Hindlimb muscle (tissue), 1 donor: ENCODE measurements around the gene JAKMIP1. TPM values are rescaled to one million over a fixed set of nuclear protein-coding genes. Genes with fewer than 3 reads are reported as not detected.

ENCODE experiments used
- DNase-seq: peaks from one replicate; pipeline ENCODE4 v3.0.0-alpha.2; 2013
- polyA plus RNA-seq: library from polyadenylated mRNA; unstranded; fragments of 120-200 nt; gene quantifications from one replicate; pipeline ENCODE4 v1.2.1, GENCODE V29; 2013; ENCODE audit not compliant: insufficient read length

Gene JAKMIP1
- polyA plus RNA-seq, 1 donor = 0.14 TPM

GRCh38 chr4:6178757-6179156, 21.6 kb downstream of the JAKMIP1 start:
- no peak for DNase-seq

GRCh38 chr4:6177587-6178197, 22.7 kb downstream of the JAKMIP1 start:
- DNase-seq = no peak

GRCh38 chr4:6175426-6175825, 24.9 kb downstream of the JAKMIP1 start:
- no peak for DNase-seq

- DNase-seq = no peak
Measured at GRCh38 chr4:6172927-6173200, 27.5 kb downstream of the JAKMIP1 start.

GRCh38 chr4:6172093-6172926, 28.0 kb downstream of the JAKMIP1 start:
- no peak for DNase-seq

- DNase-seq = no peak
Measured at GRCh38 chr4:6169239-6169638, 31.1 kb downstream of the JAKMIP1 start.

GRCh38 chr4:6165766-6166165, 34.6 kb downstream of the JAKMIP1 start:
- DNase-seq = no peak

GRCh38 chr4:6162885-6163284, 37.5 kb downstream of the JAKMIP1 start:
- no peak for DNase-seq

GRCh38 chr4:6161921-6162464, 38.4 kb downstream of the JAKMIP1 start:
- DNase-seq = no peak

- DNase-seq = no peak
Measured at GRCh38 chr4:6160536-6160935, 39.8 kb downstream of the JAKMIP1 start.

GRCh38 chr4:6157926-6158325, 42.4 kb downstream of the JAKMIP1 start:
- no peak for DNase-seq

- DNase-seq = no peak
Measured at GRCh38 chr4:6155996-6156750, 44.2 kb downstream of the JAKMIP1 start.

- DNase-seq = no peak
Measured at GRCh38 chr4:6154875-6155274, 45.5 kb downstream of the JAKMIP1 start.

GRCh38 chr4:6153874-6154273, 46.5 kb downstream of the JAKMIP1 start:
- DNase-seq = no peak

GRCh38 chr4:6152869-6153705, 47.3 kb downstream of the JAKMIP1 start:
- no peak for DNase-seq

GRCh38 chr4:6150046-6150735, 50.2 kb downstream of the JAKMIP1 start:
- DNase-seq = no peak

- DNase-seq = no peak
Measured at GRCh38 chr4:6148506-6149205, 51.7 kb downstream of the JAKMIP1 start.

GRCh38 chr4:6147441-6147840, 52.9 kb downstream of the JAKMIP1 start:
- no peak for DNase-seq

- no peak for DNase-seq
Measured at GRCh38 chr4:6143603-6144181, 56.7 kb downstream of the JAKMIP1 start.

GRCh38 chr4:6142935-6143602, 57.3 kb downstream of the JAKMIP1 start:
- no peak for DNase-seq
